ENCODE measurements around the gene FRMD4B.

Gene FRMD4B

DNA sequence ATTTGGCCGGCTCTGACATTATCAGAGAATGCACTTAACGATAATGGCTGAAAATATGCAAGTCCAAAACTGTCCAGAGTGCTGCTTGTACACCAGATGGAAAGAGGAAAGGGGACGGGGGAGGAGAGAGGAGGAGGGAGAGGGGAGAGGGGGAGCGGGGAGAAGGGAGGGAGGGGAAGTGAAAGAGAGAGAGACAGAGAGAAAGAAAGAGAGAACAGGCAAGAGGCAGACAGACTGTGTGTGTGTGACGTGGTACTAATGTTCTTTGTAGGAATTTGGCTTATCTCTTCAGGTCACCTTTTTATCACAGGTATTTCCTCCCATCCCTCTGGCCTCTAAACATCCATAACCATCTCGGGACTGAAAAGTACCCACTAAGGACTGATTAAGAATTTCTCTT is 188.4 kb downstream of the FRMD4B start:
- no peak for DNase-seq

DNA sequence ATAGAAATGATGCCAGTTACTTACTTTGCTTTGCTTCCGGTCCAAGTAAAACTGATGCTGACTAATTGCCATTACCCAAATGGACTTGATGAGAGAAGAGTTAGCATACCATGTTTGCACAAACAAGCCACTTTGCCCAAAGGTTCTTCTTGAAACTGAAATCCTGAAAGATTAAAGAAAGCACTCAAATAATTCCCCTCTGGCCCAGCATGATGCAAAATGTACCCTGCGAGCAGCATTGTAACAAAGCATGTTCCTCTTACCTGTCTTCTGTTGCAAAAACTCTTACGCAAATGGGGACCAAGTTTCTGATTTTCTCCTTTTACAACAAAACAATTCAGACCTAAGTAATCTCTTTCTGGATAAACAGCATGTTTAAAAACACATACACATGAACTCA is 189.0 kb downstream of the FRMD4B start:
- no peak for DNase-seq

DNA sequence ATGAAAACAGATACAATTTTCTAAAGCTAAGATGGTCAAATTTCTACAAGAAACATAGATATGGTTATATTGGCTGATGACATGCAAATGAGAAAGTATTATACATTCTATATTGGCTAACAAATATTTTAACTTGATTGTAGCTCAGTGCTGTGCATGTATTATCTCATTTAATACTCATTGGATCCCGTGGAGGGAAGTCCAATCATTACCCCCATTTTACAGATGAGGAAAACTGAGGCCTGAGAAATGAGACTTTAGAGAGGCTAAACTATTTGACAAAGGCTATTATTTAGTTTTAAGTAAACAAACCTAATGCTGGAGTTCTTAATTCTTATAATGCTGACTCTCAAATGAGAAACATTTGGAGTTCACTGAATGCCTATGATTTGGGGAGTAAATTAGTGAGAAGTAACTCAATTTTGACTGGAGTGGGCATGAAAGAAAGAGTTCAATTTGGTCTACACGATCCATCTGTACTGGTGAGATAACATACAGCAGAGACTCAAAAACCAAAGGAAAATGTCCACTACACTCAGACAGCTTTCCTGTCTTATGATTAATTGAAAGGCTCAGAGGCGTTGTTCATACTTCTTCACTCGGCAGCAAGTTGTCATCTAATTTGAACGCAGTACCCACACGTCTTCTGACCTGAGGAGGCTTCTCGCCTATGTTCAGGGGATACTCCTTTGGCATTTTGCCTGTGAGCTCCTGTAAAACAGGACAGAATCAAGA is 191.3 kb downstream of the FRMD4B start:
- no peak for DNase-seq

DNA sequence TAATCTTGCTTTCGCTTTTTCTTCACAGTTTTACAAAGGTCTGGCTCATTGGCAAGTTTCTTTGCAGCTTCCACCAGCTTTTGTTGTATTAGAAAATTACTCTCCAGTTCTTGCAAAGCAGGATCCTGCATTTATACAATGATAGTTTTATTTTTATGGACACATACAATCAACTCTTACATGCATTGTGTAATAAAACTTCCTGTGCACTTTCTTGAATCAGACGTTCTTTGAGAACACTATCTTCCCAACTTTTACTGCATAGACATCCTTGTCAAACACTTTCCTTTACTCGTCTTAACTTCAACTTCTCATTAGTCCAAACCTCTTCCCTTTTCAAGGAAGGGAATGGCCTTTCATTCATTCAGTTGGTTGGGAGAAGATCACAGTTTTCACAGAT is 192.1 kb downstream of the FRMD4B start:
- no peak for DNase-seq

DNA sequence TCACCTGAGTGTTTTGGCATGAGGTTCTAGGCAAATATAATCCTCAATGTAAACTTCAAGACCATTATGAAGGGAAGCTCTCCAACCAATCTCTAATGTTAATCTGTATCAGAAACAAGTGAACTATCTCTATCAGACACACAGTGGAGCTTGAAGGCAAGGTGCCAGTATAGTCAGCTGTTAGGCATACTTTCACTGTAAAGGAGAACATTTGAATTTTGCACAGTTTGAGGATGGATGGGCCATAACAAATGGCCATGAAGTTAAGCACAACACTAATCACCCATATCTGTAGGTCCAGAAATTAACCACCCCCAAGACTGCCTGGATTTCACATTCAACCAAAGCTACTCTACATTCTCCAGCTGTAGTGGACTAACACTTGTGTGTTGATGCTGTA is 194.4 kb downstream of the FRMD4B start:
- DNase-seq: no peak

DNA sequence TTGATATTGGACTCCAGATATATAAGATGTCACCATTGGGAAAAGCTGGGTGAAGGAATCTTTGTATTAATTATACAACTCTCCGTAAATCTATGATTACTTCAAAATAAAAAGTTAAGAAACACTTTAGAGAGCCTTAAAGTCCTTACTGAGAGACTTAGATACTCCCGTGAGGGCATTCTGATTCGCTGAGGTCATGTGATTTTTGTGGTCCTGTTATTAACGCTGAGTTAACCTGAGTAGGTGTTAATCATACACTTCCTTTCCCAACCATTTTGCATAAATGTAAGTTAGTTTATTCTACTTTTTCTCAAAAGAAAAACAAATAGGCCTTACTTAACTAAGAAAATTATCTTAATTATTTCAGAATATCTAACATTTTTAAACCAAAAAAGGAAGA is 196.4 kb downstream of the FRMD4B start:
- no peak for DNase-seq

DNA sequence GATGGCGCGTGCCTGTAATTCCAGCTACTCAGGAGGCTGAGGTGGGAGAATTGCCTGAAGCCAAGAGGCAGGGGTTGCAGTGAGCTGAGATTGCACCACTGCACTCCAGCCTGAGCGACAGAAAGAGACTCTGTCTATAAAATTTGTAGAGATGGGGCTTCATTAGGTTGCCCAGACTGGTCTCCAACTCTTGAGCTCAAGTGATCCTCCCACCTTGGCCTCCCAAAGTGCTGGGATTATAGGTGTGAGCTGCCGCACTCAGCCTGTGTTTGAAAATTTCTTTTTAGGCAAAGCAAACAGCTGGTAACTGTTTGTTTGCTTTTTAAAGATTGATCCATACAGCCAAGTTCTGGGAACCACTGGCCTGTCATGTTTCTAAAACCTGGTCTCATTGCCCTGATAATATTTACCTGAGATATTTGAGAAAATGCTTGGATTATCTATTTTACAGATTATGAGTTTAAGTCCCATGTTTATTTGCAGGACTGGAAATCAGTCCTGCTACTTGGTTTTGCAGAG is 199.3 kb downstream of the FRMD4B start:
- no peak for DNase-seq

DNA sequence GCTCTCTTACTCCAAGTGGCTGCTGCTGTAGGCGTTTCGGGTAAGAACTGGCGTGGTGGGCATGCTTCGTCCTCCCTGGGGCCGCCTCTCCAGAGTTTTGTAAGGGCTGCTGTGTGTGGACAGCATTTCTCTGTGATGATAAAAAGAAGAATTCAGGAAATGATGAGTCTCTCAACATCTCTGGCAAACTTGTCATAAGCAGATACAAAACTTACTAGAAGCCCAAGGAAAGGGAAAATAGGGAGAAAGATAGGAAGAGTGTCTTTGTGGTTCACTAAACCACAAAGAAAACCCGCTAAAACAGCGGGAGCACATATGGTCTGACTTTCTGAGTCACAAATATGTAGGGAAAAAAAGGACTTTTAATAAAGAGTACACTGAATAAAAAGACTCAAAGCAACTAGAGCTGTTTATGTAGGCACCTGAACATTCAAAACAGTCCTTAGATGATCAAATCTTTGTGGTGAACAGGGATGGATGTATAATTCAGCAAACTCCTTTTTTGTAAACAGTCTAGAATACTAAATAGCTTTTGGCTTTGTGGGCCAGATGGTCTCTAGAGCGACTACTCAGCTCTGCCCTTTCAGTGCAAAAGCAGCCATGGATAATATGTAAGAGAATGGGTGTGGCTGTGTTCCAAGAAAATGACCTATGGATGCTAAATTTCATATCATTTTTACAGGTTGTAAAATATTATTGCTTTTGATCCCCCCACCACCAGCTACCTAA is 203.1 kb downstream of the FRMD4B start:
- no peak for DNase-seq

DNA sequence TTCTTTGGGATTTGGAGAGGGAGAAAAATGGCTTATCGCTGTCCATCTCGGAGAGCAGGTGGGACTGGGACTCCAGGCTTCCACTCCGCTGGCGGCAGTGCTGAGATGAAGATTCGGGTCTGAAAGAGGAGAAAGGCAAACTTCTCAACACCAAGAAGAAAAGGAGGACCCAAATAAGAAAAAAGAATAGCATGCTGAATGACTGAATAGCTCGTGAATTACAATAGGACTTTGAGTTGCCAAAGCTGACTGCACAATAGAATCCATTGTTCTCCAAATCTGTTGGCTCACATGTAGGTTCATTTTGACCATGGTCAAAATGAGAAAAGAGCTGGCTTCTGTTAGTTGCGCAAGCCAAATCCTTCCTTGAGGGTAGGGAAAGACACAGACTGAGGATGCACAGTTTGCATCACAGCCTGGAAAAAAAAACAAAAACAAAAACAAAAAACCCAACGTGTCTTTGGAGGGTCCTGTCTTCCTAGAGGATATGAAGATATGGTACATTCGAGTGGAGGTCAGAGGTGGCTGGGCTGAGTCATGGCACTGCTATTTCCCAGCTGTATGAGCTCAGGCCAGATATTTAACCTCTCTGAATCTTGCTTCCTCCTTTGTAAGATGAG is 204.2 kb downstream of the FRMD4B start:
- DNase-seq: no peak

DNA sequence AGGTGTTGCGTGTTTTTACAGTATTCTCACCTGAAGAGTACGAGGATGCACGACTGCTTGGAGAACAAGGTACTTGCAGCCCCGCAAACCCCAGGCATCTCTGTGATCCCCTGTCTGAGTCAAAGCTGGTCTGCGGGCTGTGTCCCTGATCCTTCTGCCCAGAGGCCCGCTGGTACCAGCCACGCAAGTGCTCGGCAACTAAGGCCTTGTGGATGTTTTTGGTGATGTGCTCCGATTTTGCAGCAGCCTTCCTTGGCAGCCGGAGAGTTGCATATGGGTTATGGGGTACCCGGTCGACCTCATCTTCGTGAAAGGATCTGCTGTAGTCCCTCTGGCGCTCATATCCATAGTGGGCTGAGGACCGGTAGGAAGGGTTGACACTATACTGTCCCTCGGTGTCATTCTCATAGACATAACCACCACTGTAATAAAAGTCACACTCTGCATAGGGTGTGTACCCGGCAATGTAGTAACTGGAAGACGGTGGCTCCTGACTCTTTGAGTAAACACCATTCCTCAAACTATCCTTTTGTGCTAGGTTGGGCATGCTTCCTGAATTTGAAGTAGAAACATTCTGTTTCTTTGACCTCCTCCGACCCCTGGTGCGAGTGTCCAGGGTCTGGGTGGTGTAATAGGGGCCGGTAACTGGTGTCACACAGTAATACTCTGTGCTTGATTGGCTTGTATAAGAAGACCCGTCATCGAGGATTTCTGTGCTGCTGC is 204.9 kb downstream of the FRMD4B start:
- DNase-seq: no peak

DNA sequence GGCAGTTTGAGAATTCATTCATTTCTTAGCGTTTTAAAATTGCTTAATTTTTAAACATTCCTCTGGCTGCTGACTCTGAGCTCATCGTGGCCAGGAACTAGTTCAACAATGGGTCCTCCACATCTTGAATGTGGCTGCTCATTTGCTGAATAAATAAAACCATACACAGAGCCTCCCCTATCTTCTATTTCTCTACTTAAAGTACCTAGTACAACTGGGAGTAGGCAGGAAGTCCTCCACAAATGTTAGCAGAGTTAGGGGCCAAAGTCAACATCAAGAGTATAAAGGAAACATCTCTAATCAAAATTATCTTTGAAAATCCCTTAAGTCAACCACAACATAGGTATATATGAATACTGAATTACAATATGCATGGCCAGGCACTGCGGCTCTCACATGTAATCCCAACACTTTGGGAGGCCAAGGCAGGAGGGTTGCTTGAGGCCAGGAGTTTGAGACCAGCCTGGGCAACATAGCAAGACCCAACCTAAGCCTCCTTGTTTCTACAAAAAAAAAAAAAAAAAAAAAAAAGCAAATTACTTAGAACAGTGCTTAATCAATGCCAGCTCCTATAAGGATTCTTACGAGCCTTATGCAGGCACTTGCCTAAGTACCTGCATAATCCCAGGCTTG is 206.0 kb downstream of the FRMD4B start:
- no peak for DNase-seq

DNA sequence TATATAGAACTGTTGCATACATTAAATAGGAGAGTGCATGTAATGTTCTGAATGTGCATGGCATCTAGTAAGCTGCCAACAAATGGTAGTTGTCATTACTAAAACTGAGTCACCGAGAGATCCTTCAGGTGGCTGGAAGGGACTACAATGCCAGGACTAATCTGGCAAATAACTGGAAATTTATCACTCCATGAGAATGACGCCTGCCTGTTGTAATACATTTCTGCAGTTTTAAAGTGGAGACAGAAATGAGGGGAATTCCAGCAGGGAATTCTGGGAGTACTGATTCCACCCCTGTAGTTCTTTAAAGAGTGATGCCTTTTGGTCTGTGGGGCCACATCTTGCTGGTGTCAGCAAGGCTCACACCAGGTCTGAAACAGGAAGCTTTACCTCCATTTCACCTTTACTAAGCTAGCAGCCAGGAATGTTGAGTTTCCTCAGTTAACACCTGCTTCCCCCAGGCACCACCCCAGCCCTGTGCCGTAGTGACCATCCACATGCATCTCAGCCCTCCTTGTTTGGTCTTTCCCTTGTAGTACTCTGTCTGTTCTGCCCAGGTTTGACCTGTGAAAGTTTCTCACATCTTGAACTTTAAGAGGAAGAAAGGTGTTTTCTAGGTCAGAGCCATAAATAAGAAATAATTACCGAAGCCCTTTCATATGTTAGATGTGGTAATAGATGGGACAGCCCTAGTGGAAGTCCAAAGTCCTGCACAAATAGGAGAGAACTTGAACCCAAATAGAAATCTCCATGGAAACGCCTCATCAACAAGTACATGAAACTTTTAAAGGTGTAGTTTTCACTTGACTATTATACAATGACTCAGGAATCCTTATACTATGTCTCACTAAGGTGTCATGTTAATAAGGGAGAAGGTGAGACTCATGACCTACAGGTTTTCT is 206.8 kb downstream of the FRMD4B start:
- no peak for DNase-seq

DNA sequence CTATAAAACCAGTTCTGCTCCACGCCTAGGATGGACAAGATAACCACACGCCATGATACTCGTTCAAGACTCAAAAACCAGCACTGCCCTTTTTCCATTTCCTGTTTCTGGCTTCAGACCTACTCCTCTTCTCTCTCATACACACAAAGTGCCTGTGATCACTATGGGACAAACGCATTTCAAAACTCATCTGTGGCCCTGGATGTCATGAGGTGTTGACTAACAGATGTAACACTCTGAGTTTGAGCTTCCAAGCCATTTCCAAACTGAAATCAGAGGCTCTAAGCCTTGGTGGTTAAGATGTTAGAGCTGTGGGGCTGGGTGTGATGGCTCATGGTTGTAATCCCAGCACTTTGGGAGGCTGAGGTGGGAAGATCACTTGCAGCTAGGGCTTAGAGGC is 207.8 kb downstream of the FRMD4B start:
- DNase-seq: no peak

DNA sequence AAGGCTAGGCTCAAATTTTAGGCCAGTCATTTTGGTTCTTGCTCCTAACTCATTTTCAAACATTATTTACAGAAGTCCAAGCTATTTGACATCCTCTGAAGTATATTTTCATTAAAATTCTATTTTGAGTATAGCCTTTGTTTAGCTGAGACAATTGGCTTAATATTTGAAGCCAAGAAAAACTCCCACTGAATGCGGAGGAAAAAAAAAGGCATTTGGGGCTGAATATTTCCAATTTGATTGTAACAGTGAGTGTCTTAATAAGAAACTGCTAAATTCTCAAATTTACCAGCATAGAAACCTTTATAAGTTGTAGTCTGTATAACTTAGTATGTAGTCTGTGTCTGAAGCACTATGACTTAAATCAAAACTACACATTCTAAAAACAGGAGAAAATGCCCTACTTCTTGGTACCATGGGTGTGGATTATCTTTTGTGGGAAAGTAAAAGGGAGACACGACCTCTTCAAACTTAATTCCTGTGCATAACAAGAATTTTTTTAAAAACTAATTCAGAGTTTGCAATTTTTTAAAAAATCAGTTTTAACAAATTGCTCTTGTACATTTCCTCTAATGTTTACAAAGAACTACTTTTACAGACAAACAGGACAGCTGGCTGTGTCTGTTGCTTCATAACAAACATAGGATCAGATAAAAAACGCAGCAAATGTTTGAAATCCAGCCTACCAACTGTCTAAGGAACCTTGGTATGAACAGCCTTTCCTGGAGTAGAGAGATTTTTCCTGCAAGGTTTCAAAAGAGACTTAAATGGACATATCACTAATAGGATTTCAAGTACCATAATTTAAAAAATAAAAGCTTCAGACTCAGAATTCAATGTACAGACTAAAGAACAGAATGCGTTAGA is 210.8 kb downstream of the FRMD4B start:
- no peak for DNase-seq

DNA sequence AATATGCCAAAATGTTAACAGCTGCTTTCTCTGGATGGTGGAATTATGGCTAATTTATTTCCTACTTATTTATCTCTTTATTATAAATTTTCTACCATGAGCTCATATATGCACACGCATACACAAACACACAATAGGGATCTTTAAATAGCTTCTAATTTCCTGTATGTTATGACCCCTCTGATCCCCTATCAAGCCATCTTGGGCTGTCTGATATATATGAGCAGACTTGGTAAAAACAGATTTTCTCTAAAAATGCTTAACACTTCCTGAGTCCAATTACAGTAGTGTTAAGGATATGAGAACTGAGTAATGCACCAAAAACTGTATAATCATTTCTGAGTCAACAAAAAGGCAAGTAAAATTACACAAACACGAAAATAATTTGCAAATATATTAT is 211.4 kb downstream of the FRMD4B start:
- DNase-seq: no peak

DNA sequence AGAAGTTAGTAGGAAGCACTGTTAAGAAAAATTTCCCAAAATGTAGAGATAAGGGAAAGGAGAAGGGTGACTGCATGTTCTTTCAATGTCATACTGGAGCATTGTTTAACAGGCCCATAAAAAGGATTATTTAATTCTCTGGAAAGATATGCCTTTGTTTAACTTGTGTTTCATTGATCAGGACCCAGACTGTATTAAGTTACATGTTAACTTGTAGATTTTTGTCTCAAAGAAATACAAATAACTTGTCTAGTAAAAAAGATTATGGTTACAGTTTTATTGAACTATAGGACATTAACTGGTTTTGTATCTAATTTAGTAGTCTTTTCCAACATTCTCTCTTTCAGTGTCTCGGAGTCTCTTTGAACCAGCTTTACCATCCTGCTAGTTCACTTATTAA is 213.8 kb downstream of the FRMD4B start:
- no peak for DNase-seq

DNA sequence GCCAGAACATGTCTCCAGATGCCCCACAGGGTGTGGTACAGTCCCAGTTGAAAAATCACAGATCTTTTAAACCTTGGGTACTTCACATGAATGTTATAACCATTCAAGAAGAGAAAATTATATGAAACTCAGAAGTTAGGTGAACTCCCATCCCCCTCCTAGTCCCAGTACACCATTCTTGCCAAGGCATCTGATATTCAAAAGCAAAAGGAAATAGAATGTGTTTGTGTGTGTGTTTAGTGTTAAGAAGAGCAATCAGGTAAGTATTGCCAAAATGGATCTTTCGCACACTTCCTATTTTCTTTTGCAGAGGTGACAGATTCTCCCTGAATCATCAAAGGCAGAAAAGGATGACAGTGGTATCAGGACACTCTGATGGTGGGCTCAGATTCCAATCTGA is 219.4 kb downstream of the FRMD4B start:
- no peak for DNase-seq

DNA sequence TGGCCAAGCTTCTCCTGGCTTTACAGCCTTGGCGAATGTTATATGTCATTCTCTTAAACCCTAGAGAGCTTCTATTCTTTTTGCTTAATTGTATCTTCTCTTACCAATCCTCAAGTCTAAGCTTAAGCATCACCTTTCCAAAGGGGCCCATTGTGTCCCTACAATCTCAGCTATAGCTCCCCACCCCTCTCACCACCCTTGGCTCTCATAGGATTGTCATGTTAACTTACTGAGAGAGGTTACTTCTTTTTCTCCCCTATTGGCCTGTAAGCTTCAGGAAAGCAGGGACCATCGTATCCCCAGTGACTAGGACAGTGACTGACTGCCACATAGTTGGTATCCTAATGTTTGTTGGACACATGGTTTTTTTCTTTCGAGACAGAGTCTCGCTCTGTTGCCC is 220.1 kb downstream of the FRMD4B start:
- no peak for DNase-seq

DNA sequence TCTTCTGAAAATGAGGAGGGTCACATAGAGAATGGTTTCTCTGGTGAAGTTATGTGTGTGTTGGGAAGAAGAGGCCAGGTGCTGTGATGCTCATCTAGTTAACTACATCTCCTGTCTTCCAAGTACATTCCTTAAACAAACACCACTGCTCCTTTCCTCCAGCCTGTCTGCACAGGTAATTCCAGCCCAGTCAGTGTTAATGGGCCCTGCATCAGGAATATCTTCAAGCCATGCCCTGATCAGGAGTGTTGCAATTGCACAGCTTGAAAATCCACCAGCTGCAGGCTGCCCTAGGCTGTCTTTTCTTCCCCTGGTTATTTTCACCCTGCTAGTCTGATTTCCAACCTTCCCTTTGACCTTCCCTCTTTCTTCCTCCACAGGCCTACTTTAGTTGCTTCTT is 221.6 kb downstream of the FRMD4B start:
- DNase-seq: no peak

DNA sequence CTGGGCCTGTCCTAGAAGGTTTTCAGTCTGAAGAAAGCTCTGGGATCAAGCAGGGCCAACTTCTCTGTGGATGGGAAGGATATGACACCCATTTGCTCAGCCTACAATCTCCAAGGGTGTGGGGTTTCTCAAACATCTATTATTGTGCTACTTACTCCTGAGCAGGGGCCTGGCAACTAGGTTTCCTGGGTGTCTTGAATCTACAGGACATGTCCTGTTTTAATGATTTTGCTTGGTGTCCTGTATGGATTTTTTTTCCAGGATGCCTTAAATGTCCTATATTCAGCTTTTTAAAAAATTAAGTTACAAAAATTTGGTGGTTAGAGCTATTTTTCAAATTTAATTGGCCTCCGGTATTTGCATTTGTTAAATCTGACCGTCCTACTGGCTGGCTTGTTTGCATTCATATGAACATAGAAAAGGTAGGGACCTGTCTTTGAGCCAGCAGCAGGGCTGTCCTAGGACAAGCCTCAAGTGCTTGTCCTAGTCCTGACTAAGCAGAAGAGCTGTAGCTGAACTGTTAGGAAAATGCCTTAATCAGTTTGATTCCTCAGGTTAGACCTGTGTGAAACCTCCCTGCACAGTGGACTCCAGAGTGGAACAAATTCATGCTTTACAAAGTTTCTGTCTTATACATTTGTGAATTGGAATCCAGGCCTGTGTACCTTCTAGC is 223.4 kb downstream of the FRMD4B start:
- no peak for DNase-seq

All from activated CD4-positive, CD25-positive, alpha-beta regulatory T cell (primary cell).